Activated CD8-positive, alpha-beta memory T cell treated with anti-CD3 and anti-CD28 coated beads for 1 hour (primary cell): Measurements from ENCODE around the gene FAM222A.

Experiments used
- DNase-seq, 2 donors: peaks; one replicate each; pipeline ENCODE4 v3.0.0-alpha.2; 2020; ENCODE audit warnings: low read depth in 1 of 2; ENCODE audit errors: extremely low read depth in 1 of 2

Gene FAM222A

GRCh38 chr12:109770861-109771670 is 57.4 kb downstream of the FAM222A start:
- no peak for DNase-seq

GRCh38 chr12:109771746-109772621 is 58.4 kb downstream of the FAM222A start:
- DNase-seq: no peak

- no peak for DNase-seq
Observed at GRCh38 chr12:109772622-109773321, 59.1 kb downstream of the FAM222A start.

- DNase-seq: no peak
Observed at GRCh38 chr12:109773384-109774011, 59.9 kb downstream of the FAM222A start.

- peak; percentile 22 to 60 for DNase-seq
Observed at GRCh38 chr12:109775172-109775881, 61.7 kb downstream of the FAM222A start.

- no peak for DNase-seq
Observed at GRCh38 chr12:109776624-109777023, 63.0 kb downstream of the FAM222A start.

- no peak for DNase-seq
Observed at GRCh38 chr12:109777544-109777943, 63.9 kb downstream of the FAM222A start.

- DNase-seq: no peak
Observed at GRCh38 chr12:109778684-109779083, 65.1 kb downstream of the FAM222A start.

GRCh38 chr12:109779382-109779781 is 65.8 kb downstream of the FAM222A start:
- no peak for DNase-seq

- DNase-seq: no peak
Observed at GRCh38 chr12:109781668-109782325, 68.2 kb downstream of the FAM222A start.

GRCh38 chr12:109782326-109782703 is 68.7 kb downstream of the FAM222A start:
- DNase-seq: no peak

GRCh38 chr12:109783135-109783964 is 69.7 kb downstream of the FAM222A start:
- no peak for DNase-seq

GRCh38 chr12:109783965-109784244 is 70.3 kb downstream of the FAM222A start:
- DNase-seq: no peak

- no peak for DNase-seq
Observed at GRCh38 chr12:109785854-109786253, 72.2 kb downstream of the FAM222A start.

GRCh38 chr12:109786799-109787198 is 73.2 kb downstream of the FAM222A start:
- DNase-seq: no peak

GRCh38 chr12:109789526-109790048 is 76.0 kb downstream of the FAM222A start:
- no peak for DNase-seq

- no peak for DNase-seq
Observed at GRCh38 chr12:109792992-109793391, 79.4 kb downstream of the FAM222A start.

- DNase-seq: no peak
Observed at GRCh38 chr12:109793411-109793810, 79.8 kb downstream of the FAM222A start.
